Activated CD8-positive, alpha-beta memory T cell treated with anti-CD3 and anti-CD28 coated beads for 36 hours (primary cell): ENCODE results near the gene ZSWIM8. TPM values are rescaled to one million over a fixed set of nuclear protein-coding genes. Genes with fewer than 3 reads are reported as not detected.

Experiments
- CTCF ChIA-PET: fragments of 350-600 bp; sonication (Branson Sonifier 250); formaldehyde crosslinking; loops from one replicate; lab custom pipeline; 2021; ENCODE audit warnings: antibody characterized with exemption; lab: Charles Lee
- POLR2A ChIA-PET: fragments of 350-600 bp; sonication (Branson Sonifier 250); formaldehyde crosslinking; loops from one replicate; lab custom pipeline; 2021; ENCODE audit warnings: antibody characterized with exemption; lab: Charles Lee
- total RNA-seq, 2 experiments: library from RNA; stranded (reverse); gene quantifications; one replicate each; pipeline ENCODE4 v1.2.3, GENCODE V29; 2021

Gene ZSWIM8
- total RNA-seq, 2 experiments from 2014 or later = 45.9 to 50.5 TPM

DNA sequence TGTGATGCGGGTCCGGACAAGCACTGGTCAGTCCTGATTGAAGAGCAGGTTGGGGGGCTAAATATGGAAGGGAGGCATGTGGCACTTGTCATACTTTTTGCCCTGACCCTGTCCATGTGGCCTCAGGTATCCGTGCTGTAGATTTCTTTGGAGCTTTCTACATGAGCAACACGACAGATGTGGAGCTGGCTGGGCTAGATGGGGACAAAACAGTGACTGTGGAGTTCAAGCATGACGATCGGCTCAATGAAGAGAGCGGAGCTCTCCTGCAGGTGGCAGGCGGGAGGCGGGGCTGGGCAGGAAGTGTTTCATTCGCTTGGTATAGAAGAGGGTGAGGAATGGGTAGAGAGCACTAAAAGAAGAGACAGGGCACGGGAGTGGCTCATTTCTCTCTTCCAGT is 16.5 kb upstream of the ZSWIM8 start:
- ChIA-PET POLR2A (no interaction called here), CTCF (interaction anchor here (1.2 to 1.4 kb wide), 3 partner anchors 10 to 24 kb away, joined by 3 to 9 read pairs (median 5); partner anchors contain the start of gene SEC24C)

DNA sequence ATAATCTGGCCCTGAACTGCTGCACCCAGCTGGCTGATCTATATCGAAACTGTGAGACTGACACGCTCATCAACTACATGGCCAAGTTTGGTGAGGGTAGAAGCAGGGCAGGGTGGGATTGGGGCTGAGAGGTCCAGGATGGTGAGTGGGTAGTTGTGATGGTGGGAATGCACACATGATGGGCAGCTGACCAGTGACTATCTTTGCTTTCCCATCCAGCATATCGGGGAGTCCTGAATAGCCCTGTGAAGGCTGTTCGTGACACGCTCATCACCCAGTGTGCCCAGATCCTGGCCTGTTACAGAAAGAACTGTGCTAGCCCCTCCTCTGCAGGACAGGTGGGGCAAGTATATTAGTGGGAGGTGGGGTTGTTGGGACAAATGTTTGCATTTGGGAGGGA is 16.0 kb upstream of the ZSWIM8 start:
- ChIA-PET POLR2A (no interaction called here), CTCF (interaction anchor here (0.5 to 1.4 kb wide), 3 partner anchors 11 to 27 kb away, joined by 5 to 9 read pairs (median 5); no protein-coding TSS in a partner anchor)

DNA sequence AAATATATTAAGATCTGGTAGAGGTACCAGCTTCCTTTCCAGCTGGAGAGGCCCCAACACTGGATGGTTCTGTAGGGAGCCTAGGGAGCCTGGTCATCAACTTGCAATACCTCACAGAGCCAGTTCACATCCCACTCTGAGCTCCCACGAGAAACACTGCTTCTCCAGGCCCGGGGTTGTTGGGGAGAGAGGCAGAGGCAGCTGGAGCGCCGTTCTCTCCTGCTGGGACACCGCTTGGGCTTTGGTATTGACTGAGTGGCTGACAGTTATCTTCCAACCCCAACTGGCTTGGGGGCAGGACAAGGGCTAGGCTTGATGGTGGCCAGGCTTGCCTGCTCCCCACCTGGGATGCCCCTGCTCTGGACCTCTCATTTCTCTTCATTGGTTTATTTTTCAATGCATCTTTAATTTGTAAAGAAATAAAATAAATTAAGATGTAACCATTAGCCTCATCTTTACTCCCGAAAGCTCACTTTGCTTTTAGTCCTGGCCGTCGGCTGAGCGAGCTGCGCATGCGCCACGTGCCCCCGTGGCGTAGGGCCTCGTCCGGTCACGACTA is 13.6 kb upstream of the ZSWIM8 start:
- ChIA-PET CTCF (interaction anchor here (1.7 to 2.3 kb wide), 3 partner anchors 10 to 23 kb away, joined by 3 to 13 read pairs (median 5); partner anchors contain the start of gene CHCHD1), POLR2A (interaction anchor here (0.8 to 3.0 kb wide), 6 partner anchors 9 to 41 kb away, joined by 3 to 20 read pairs (median 6); partner anchors contain the start of genes CHCHD1 and SEC24C)

DNA sequence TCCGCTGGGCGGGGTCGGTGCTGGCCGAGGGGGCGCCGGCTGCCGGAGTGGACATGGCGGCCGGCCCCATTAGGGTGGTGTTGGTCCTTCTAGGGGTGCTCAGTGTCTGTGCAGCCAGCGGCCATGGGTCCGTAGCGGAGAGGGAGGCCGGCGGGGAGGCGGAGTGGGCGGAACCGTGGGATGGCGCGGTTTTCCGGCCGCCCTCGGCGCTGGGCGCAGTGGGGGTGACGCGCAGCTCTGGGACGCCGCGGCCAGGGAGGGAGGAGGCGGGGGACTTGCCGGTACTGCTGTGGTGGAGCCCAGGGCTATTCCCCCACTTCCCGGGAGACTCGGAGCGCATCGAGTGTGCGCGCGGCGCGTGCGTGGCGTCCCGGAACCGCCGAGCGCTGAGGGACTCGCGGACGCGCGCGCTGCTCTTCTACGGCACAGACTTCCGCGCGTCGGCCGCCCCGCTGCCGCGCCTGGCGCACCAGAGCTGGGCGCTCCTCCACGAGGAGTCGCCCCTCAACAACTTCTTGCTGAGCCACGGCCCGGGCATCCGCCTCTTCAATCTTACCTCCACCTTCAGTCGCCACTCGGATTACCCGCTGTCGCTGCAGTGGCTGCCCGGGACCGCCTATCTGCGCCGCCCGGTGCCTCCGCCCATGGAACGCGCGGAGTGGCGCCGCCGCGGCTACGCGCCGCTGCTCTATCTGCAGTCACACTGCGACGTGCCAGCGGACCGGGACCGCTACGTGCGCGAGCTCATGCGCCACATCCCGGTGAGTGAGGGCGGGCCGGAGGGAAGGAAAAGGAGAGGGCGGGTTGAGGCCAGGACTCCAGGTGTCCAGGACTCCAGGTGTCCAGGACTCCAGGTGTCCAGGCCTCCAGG is 12.9 kb upstream of the ZSWIM8 start:
- CTCF ChIA-PET = interaction anchor here (1.6 to 2.3 kb wide), 5 partner anchors 9 to 22 kb away, joined by 3 to 13 read pairs (median 4); partner anchors contain the start of genes CHCHD1 and ZSWIM8
- POLR2A ChIA-PET = interaction anchor here (0.8 to 3.0 kb wide), 10 partner anchors 9 to 42 kb away, joined by 3 to 20 read pairs (median 6); partner anchors contain the start of genes CHCHD1, SEC24C and ZSWIM8

DNA sequence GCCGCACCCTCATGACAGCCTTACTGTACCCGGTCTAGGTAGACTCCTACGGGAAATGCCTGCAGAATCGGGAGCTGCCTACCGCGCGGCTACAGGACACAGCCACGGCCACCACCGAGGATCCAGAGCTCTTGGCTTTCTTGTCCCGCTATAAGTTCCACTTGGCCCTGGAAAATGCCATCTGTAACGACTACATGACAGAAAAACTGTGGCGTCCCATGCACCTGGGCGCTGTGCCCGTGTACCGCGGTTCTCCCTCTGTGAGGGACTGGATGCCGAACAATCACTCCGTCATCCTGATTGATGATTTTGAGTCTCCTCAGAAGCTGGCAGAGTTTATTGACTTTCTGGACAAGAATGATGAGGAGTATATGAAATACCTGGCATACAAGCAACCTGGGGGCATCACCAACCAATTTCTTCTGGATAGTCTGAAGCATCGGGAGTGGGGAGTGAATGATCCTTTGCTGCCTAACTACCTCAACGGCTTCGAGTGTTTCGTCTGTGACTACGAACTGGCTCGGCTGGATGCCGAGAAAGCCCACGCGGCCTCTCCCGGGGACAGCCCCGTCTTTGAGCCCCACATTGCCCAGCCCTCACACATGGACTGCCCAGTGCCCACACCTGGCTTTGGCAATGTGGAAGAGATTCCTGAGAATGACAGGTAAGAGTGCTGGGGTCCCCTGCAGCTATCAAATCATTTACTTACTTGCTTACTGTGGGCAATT is 12.1 kb upstream of the ZSWIM8 start:
- ChIA-PET POLR2A (interaction anchor here (0.6 to 3.0 kb wide), 7 partner anchors 8 to 37 kb away, joined by 3 to 20 read pairs (median 7); partner anchors contain the start of genes CHCHD1, SEC24C and ZSWIM8), CTCF (interaction anchor here (1.6 to 2.3 kb wide), 5 partner anchors 8 to 21 kb away, joined by 3 to 13 read pairs (median 4); partner anchors contain the start of genes CHCHD1 and ZSWIM8)

DNA sequence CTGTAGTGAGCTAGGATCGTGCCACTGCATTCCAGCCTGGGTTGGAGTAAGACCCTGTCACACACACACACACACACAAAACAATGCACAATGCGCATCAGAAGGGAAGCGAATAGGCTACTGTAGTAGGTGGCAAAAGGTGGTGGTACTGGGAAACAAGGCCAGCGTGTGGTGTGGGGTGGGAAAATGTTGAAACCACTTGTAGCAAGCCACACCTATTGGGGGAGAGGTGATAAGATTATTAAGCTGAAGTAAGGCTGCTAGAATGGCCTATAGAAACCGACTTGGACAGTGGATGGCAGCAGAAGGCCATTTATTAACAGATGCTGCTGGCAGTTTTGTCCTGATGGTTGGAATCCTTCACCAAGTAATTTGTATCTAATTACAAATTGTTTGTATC is 10.8 kb upstream of the ZSWIM8 start:
- POLR2A ChIA-PET = interaction anchor here (0.9 kb wide), 1 partner anchor 36 kb away, joined by 3 read pairs; no protein-coding TSS in a partner anchor
- CTCF ChIA-PET = interaction anchor here (1.7 kb wide), 1 partner anchor 19 kb away, joined by 4 read pairs; no protein-coding TSS in a partner anchor

DNA sequence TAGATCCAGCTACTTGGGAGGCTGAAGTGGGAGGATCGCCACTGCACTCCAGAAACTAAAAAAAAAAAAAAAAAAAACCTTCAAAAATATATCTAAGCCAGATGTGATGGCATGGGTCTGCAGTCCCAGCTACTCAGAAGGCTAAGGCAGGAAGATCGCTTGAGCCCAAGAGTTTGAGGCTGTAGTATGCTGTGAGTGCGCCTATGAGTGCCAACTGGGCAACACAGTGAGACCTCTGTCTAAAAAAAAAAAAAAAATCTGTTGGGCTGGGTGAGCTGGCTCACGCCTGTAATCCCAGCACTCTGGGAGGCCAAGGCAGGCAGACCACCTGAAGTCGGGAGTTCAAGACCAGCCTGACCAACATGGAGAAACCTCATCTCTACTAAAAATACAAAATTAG is 6.4 kb upstream of the ZSWIM8 start:
- POLR2A ChIA-PET = no interaction called here
- CTCF ChIA-PET = interaction anchor here (0.7 to 1.3 kb wide), 2 partner anchors 11 to 82 kb away, joined by 3 read pairs; no protein-coding TSS in a partner anchor

DNA sequence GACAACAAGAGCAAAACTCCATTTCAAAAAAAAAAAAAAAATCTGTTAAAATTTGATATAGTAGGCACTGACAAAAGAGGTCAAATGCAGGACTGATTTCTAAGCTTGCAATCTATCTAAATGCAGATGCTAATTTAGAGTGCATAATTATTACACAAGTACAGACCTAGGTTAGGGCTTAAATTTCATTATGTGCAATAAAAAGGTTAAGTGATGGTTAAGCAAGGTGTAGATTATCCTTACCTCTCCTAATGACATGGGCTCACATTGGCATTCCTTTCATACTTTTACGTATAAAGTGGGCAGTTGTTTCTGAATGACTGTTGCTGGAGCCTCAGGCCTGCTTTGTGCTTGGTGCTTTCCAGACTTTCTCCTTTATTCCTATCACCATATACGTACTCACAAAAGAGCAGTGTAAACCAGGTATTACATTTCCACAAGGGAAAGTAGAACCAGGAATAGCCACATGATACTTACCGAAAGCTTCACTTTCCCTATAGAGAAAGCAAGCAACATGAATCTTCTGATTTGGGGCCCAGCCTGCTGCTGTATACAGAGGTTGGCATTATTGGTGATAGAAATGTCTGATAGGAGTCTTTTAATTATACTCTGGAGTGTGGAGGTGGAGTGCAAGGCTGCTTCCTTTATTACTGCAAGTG is 5.7 kb upstream of the ZSWIM8 start:
- ChIA-PET CTCF (interaction anchor here (1.7 kb wide), 1 partner anchor 13 kb away, joined by 4 read pairs; no protein-coding TSS in a partner anchor), POLR2A (interaction anchor here (0.6 to 1.3 kb wide), 3 partner anchors 12 to 35 kb away, joined by 3 to 8 read pairs (median 4); no protein-coding TSS in a partner anchor)

DNA sequence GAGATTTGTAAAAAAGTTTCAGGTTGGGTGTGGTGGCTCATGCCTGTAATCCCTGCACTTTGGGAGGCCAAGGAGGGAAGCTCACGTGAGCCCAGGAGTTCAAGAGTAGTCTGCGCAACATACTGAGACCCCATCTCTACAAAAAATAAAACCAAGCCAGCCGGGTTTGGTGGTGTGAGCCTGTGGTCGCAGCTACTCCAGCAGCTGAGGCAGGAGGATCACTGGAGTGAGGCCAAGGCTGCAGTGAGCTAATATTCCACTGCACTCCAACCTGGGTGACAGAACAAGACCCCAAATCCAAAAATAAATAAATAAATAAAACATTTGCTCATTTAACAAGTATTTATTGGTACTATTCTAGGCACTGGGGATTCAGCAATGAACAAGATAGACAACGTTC is 5.1 kb upstream of the ZSWIM8 start:
- CTCF ChIA-PET = interaction anchor here (0.5 to 2.9 kb wide), 3 partner anchors 8 to 24 kb away, joined by 3 to 13 read pairs (median 4); a partner anchor contains a TSS

DNA sequence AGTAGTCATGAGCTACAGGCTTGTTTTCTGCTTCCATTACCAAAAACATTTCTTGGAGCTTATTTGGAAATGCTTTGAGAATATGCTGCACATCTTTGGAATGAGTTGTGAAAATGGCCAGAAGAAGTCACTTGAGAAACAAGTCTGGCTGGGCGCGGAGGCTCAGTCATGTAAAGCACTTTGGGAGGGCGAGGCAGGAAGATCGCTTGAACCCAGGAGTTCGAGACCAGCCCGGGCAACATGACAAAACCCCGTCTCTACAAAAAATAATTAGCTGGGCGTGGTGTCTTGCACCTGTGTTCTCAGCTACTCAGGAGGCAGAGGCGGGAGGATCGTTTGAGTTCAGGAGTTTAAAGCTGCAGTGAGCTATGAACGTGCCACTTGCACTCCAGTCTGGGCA is 4.4 kb upstream of the ZSWIM8 start:
- POLR2A ChIA-PET = interaction anchor here (0.5 to 2.0 kb wide), 6 partner anchors 9 to 36 kb away, joined by 3 to 20 read pairs (median 4); a partner anchor contains a TSS
- CTCF ChIA-PET = interaction anchor here (0.5 to 2.9 kb wide), 5 partner anchors 9 to 393 kb away, joined by 3 to 13 read pairs (median 4); a partner anchor contains a TSS

More for the DNA sequence above, 5.1 kb upstream of the ZSWIM8 start:
- POLR2A ChIA-PET = interaction anchor here (0.5 to 2.0 kb wide), 4 partner anchors 8 to 35 kb away, joined by 3 to 20 read pairs (median 4); a partner anchor contains a TSS

DNA sequence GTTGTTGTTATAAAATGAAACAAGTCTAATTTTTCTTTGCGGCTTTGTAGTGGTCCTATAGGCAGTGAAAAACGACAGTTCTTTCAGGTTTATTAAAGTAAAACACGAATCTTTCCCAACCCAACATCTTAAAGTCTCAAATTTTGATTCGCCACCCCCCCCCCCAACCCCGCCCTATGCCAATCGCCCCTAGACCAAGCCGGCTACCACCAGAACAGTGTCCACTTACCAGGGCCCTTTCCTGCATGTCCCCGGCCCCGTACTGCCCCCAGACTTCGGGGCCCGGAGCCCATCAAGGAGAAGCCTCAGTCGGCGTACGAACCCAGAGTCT is 3.9 kb upstream of the ZSWIM8 start:
- CTCF ChIA-PET = interaction anchor here (0.9 to 2.9 kb wide), 3 partner anchors 9 to 29 kb away, joined by 4 to 13 read pairs (median 4); a partner anchor contains a TSS
- POLR2A ChIA-PET = interaction anchor here (0.8 to 2.0 kb wide), 5 partner anchors 9 to 38 kb away, joined by 3 to 20 read pairs (median 5); a partner anchor contains a TSS

DNA sequence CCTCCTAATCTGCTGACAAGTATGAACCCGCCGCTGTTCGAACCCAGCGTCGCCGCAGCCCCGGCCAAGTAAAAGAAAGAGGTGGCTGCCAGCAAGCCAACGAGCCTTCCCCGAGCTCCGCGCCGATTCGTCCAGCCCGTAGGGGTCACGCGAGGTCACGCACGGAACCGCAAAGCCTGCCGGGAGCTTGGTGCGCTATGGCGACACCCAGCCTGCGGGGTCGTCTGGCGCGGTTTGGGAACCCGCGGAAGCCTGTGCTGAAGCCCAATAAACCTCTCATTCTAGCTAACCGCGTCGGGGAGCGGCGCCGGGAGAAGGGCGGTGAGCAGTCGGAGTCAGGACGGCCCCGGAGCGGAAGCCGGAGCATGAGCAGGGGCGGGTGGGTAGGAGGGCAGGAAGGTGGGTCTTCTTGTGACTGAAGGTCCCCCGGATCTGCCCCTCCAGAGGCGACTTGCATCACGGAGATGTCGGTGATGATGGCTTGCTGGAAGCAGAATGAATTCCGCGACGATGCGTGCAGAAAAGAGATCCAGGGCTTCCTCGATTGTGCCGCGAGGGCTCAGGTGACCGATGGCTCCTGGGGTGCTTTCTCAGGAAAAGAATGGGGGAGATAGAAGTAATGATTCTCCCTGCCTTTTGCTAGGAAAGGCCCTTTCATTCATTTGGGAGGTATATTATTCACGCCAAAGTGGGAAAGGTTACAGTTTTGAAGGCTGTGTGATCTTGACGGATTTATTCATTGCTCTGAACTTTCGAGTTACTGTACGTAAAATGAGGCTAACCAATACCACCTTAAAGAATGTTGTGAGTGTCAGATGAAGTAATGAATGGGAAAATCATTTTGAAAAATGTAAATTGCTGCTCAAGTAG is 3.3 kb upstream of the ZSWIM8 start, which contains the start of gene CHCHD1:
TSS of gene CHCHD1 (plus strand) at position 170 of the 870 bp plus-strand sequence. CDS start at position 198, 28 bp downstream.
- ChIA-PET POLR2A (interaction anchor here (0.8 to 2.0 kb wide), 4 partner anchors 10 to 39 kb away, joined by 3 to 20 read pairs (median 6); a partner anchor contains a TSS), CTCF (interaction anchor here (2.9 kb wide), 1 partner anchor 10 kb away, joined by 13 read pairs; a partner anchor contains a TSS)

DNA sequence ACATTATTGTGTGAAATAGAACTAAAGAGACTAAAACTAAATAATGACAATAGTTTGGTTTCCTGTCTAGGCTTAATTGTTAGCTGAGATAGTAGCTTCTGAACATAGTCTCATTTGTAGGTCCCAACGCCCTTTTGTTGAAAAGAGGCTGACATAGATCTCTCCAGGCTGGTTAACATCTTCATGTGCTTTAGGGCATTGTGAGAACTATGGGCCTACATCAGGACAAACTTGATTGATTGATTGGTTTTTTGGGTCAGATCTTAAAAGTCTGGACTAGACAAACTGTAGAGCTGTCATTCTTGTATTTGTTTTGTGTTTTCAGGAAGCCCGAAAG is 2.7 kb upstream of the ZSWIM8 start:
- ChIA-PET POLR2A (no interaction called here), CTCF (interaction anchor here (2.9 kb wide), 1 partner anchor 10 kb away, joined by 13 read pairs; a partner anchor contains a TSS)

DNA sequence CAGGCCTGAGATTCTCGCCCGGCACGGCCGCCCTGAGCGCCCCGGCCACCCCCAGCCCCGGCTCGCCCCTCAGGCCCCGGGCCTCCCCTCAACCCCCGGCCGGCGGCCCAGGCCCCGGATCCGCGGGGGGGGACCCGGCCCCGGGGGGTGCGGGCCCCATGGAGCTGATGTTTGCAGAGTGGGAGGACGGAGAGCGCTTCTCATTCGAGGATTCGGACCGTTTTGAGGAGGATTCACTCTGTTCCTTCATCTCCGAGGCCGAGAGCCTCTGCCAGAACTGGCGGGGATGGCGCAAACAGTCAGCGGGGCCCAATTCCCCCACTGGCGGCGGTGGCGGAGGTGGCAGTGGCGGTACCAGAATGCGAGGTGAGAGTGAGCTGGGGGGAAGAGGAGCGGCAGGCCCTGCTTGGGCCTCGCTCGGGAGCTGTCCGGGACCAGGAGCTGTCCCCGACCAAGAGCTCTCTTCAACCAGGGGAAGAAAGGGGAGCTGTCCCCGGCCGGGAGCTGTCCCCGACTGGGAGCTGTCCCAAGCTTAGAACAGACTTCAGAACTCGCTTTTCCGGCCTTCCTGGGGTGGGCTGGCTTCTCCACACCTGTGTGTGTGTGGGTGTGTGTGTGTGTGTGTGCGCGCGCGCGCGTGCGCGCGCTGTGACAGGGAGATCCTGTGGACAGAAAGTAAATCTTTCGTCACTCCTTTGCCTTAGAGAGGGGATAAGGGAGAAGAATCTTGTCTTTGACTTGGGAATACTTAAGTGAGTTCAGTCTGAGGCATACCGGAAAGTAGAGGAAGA is 510 bp downstream of the ZSWIM8 start:
- CTCF ChIA-PET = interaction anchor here (0.9 to 1.7 kb wide), 4 partner anchors 10 to 93 kb away, joined by 3 to 4 read pairs (median 4); no protein-coding TSS in a partner anchor
- POLR2A ChIA-PET = interaction anchor here (0.7 to 2.0 kb wide), 5 partner anchors 9 to 639 kb away, joined by 4 to 10 read pairs (median 7); no protein-coding TSS in a partner anchor

DNA sequence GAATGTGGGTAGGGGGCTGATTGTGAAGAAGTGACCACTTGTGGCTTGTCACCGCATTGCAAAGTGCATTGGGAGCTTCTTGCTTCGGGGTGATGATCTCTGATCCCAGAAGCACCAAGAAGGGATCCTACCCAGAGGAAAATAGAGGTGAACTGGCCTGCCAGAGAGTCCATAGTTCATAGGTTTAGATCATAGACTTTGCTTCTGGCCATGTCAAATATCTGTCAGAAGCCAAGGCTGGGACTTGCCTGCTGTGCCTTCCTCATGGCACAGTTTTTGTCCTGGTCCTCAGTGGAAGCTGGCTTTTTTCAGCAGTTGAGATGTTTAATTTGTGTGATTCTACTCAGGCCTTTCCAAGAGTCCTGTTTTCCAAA is 1.1 kb downstream of the ZSWIM8 start:
- CTCF ChIA-PET = interaction anchor here (1.3 kb wide), 2 partner anchors 9 to 56 kb away, joined by 3 to 4 read pairs; no protein-coding TSS in a partner anchor

More for the DNA sequence above, 1.1 kb downstream of the ZSWIM8 start:
- POLR2A ChIA-PET = interaction anchor here (0.7 to 2.0 kb wide), 4 partner anchors 13 to 638 kb away, joined by 4 to 10 read pairs (median 7); no protein-coding TSS in a partner anchor
